ENCODE results near the gene TOR4A.
"Not testable (repeated sequence)": the region's sequence is repeated elsewhere in the genome, so short reads cannot be mapped to it uniquely, and the experiment has no call there.

Gene TOR4A

DNA sequence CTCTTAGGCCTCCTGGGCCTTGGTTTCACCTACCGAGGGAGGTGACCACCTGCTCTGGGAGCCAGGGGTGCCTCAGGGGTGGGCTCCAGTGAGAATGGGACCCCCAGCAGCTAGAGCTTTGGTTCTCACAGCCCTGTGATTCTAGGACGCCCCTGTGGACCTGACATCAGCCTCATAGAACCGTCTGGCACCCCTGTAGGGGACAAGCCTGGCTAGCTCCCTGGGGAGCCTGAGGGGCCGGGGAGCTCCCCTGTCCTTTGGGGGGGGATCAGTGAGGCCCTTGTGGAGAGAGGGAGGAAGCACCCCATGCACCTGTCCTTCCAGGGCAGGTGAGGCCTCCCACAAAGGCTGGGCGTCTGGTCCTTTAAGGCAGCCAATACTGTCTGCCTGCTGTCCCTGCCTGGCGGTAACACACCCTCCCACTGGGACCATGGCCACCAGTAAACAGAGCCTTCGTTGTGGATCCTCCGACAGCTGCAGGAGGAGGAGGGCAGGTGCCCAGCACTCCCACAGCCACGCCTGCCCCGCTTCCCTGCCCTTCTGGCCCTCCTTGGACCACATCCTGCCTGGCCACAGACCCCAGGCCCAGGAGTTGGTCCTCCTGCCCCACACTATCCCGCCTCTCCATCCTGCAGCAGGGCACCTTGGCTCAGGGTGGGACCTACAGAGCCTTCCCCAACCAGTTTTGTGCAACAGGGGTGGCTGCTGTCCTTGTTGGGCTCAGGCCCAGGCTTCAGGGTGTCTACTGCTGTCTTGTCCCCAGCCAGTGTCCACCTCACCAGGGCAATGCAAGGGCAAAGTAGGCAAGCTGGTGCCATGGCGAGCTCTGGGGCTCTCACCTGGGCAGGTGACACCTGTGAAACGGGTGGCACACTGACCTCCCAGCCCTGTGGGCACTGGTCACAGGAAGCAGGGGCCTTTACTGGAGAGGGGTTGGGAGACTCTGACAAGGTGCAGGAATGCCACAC is 39.5 kb upstream of the TOR4A start:
- no peak for DNase-seq (ENCODE audit: extremely low read depth in 1 of 2, low read depth in 1 of 2)

DNA sequence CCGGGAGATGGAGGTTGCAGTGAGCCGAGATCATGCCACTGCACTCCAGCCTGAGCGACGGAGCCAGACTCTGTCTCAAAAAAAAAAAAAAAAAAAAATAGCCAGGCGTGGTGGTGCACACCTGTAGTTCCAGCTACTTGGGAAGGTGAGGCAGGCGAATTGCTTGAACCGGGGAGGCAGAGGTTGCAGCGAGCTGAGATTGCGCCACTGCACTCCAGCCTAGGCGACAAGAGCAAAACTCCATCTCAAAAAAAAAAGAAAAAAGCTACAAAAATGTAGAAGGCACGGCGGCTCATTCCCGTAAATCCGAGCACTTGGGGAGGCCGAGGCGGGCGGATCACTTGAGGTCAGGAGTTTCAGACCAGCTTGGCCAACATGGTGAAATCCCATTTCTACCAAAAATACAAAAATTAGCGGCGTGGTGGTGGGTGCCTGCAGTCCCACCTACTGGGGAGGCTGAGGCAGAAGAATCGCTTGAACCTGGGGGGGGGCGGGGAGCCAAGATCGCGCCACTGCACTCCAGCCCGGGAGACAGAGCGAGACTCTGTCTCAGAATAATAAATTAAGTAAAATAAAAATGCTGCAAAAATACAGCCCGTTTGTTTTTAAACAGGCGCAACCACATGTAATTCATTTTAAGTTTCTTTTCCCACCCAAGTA is 37.9 kb upstream of the TOR4A start:
- not testable (repeated sequence) for DNase-seq (ENCODE audit: extremely low read depth in 1 of 2, low read depth in 1 of 2)

DNA sequence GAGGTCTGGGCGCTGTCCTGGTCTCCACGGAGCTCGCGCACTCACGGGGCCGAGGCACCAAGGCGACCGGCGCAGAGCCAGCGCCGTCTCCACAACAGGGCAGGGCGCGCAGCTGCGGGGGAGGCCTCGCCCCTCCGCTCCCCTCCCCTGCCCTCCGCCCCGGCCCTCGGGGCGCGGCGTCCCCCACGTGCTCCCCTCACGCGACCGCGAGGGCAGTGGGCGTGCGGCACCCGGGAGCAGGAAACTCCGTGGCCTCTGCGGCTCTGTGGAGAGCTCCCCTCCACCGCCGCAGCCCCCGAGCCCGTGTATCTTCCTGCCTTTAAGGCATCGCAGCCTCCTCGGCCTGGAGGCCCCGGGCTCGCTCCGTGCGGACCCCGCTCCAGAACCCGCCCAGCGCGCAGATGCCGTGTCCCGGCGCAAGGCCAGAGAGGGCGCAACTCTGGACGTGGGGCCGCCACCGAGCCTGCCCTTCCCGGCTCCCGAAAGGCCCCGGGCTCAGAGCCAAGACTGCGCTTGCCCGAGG is 37.1 kb upstream of the TOR4A start:
- DNase-seq (ENCODE audit: extremely low read depth in 1 of 2, low read depth in 1 of 2) = peak; percentile 46 to 59

DNA sequence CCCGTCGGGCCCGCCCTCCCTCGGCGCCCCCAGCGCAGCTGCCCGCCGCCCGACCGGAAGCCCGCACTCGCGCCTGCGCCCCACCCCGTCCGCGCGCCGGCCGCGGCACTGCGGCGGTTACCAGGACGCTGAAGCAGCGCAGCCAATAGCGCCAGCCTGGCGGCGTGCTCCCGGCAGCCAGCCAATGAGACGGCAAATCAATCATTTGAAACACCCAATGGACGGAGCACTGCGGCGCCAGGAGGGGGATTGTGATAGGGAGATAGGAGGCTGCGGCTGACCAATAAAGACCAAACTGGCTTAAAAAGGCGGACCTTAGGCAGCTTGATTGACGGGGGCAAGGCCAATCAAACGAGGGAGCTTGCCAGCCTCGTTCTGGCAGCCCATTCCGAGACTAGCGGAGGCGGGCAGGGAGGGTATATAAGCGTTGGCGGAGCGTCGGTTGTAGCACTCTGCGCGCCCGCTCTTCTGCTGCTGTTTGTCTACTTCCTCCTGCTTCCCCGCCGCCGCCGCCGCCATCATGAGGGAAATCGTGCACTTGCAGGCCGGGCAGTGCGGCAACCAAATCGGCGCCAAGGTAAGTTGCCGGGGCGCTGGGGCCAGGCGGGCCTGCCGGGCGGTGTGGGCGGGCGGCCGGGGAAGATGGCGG is 36.6 kb upstream of the TOR4A start, which contains the start of gene TUBB4B:
Gene TUBB4B, plus strand, starts transcription at position 447 of the 649 bp plus-strand sequence. Its CDS starts 74 bp downstream, at position 521.
- peak; percentile 96 to 98 for DNase-seq (ENCODE audit: extremely low read depth in 1 of 2, low read depth in 1 of 2)

DNA sequence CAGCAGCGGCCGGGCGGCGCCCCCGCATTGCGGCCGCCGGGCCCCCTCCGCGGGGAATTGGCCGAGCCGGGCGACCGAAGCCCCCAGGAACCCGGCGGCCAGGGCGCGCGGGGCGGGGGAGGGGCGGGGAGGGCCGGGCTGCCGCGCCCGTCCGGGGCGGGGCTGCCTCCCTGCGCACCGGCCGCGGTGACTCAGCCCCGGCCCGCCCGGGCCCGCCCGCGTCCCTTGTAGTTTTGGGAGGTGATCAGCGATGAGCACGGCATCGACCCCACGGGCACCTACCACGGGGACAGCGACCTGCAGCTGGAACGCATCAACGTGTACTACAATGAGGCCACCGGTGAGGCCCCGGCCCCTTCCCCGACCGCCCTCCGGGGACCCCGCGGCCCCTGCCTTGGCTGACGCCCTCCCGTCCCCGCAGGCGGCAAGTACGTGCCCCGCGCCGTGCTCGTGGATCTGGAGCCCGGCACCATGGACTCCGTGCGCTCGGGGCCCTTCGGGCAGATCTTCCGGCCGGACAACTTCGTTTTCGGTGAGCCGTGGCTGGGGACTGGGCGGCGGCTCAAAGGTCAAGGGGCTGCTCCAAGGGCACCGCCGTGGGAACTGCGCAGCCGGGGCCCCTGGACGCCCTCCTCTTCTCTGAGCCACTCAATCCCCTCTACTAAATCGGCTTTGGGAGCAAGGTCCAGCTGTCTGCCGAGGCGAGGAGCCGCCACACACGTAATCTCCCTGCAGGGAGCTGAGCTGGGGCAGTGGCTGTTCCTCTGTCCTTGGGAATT is 35.8 kb upstream of the TOR4A start:
- peak; percentile 37 to 49 for DNase-seq (ENCODE audit: extremely low read depth in 1 of 2, low read depth in 1 of 2)

DNA sequence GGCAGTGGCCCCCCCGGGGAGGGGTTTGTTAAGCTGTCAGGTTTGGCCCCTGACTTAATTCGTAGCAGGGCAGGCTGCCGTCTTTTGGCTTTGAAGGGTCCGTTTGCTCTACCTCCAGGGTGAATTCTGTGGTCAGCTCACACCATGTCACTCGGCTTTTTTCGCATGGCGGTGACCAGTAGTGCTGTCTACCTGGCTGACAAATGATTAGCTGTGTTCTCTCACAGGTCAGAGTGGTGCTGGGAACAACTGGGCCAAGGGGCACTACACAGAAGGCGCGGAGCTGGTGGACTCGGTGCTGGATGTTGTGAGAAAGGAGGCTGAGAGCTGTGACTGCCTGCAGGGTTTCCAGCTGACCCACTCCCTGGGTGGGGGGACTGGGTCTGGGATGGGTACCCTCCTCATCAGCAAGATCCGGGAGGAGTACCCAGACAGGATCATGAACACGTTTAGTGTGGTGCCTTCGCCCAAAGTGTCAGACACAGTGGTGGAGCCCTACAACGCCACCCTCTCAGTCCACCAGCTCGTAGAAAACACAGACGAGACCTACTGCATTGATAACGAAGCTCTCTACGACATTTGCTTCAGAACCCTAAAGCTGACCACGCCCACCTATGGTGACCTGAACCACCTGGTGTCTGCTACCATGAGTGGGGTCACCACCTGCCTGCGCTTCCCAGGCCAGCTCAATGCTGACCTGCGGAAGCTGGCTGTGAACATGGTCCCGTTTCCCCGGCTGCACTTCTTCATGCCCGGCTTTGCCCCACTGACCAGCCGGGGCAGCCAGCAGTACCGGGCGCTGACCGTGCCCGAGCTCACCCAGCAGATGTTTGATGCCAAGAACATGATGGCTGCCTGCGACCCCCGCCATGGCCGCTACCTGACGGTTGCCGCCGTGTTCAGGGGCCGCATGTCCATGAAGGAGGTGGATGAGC is 35.0 kb upstream of the TOR4A start:
- DNase-seq (ENCODE audit: extremely low read depth in 1 of 2, low read depth in 1 of 2) = no peak

DNA sequence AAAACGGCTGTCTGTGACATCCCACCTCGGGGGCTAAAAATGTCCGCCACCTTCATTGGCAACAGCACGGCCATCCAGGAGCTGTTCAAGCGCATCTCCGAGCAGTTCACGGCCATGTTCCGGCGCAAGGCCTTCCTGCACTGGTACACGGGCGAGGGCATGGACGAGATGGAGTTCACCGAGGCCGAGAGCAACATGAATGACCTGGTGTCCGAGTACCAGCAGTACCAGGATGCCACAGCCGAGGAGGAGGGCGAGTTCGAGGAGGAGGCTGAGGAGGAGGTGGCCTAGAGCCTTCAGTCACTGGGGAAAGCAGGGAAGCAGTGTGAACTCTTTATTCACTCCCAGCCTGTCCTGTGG is 34.3 kb upstream of the TOR4A start:
- DNase-seq (ENCODE audit: extremely low read depth in 1 of 2, low read depth in 1 of 2) = not testable (repeated sequence)

DNA sequence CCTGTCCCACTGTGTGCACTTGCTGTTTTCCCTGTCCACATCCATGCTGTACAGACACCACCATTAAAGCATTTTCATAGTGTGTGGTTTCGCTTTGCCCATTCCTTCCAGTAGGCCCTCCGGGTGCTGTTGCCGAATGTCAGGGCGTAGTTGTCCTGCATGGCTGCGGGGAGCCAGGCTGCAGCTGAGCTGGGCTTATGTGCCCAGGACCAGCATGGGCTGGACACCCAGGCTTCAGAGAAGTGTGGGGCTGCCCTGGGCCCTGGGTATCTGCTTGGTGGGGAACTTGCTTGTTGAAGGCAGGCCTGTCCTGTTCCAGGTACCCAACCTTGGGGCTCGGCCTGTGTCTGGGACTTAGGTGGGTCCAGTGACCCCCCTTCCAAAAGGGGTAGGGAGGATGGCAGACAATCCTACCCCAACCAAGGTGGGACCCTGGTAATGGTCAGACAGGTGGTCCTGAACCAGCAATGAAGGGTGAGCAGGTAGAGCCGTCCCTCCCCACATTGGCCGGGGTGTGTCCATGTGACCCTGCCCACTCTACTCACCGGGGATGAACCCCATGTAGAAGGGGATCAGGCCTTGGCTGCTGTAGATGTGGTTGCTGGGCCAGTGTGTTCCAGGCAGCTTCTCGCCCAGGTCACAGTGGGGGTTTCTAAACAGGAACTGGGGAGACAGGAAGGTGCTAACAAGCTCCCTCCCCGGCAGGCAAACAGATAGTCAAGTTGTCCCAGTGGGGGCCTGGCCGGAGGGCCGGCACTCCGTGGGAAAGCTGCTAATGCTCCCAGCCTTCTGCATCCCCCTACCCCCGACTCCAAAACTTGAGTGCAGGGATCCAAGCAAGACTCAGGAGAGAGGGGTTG is 33.7 kb upstream of the TOR4A start:
- DNase-seq (ENCODE audit: extremely low read depth in 1 of 2, low read depth in 1 of 2) = no peak

DNA sequence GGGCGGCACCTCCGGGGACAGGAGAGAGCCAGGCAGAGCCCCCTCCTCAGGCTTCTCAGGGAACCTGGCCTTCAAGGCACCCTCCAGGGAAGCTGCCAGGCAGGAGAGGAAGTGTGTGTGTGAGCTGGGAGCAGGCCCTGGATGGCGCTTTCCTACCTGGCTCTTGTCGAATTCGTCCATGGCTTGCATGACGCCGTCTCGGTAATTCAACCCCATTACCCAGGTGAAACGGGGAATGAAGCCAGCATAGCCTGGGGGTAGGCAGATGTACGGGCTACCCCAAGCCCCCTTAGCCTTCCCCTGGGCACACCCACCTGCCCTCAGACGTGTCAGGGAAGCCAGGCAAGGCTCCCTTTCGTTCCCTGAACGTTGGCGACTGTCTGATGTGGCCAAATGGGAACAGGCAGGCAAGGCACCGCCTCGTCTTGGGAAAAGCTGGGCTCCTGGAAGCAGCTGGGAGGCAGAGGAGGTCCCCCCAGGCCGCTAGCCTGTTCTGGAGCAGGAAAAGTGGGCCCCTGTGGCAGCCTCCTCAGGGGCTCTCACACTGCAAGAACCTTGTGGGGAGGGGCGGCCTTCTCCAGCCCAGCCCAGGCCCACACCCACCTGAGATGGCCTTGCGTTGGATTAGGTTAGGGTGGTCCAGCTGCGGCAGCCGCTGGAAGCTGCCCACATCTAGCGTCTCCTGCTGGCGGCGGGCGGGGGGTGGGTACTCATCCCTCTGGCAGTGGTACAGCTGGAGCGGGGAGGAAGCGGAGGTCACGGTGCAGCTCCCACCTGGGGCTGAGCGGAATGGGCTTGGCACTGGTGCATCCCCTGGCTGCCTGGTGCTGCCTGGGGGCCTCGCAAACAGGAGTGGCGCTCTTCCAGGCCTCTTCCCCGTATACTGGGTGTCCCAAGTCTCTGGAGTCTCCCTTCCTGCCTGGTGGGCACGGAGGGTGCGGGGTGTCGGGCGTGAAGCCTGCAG is 32.8 kb upstream of the TOR4A start:
- no peak for DNase-seq (ENCODE audit: extremely low read depth in 1 of 2, low read depth in 1 of 2)

DNA sequence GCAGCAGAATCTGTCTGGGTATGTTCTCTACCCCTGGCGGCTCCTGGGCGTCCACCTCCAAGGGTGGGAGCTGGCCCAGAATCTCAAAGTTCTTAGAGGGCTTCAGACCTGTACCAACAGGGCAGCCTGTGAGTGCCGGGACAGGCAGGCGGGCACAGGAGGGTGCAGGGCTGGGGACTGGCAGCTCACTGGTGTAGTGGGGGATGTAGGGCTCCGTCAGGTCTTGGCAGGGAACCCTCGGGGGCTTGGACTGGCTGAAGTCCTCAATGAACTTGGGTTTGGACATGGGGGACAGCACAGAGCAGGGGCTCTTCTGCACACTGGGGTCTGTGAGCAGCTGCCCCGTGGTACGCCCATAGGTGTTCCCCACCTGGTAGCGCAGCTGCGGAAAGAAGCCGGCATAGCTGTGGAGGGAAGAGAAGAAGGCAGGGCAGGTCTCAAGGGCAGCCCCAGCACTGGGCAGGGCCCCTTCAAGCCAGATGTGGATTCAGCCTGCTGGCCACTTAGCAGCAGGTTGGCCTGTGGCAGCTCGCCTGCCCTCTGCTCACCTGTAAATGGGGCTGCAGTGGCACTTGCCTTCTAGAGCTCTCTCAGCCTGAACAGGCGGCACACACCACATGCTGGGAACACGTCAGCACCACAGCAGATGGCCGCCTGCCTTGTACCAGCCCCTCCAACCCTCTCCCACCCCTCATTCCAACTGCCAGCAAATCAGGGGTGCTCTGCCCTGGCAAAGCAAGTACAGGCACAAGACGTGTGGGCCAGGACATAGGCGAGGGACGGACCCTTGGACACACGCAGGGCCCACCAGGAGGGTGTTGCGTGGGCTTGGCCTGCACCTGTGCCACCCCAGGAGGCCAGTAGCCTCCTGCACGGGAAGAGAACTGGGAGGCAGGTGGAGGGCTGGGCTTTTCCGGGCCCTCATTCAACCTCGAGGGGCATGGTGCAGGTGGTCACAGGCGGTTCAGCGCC is 31.8 kb upstream of the TOR4A start:
- DNase-seq (ENCODE audit: extremely low read depth in 1 of 2, low read depth in 1 of 2) = no peak

DNA sequence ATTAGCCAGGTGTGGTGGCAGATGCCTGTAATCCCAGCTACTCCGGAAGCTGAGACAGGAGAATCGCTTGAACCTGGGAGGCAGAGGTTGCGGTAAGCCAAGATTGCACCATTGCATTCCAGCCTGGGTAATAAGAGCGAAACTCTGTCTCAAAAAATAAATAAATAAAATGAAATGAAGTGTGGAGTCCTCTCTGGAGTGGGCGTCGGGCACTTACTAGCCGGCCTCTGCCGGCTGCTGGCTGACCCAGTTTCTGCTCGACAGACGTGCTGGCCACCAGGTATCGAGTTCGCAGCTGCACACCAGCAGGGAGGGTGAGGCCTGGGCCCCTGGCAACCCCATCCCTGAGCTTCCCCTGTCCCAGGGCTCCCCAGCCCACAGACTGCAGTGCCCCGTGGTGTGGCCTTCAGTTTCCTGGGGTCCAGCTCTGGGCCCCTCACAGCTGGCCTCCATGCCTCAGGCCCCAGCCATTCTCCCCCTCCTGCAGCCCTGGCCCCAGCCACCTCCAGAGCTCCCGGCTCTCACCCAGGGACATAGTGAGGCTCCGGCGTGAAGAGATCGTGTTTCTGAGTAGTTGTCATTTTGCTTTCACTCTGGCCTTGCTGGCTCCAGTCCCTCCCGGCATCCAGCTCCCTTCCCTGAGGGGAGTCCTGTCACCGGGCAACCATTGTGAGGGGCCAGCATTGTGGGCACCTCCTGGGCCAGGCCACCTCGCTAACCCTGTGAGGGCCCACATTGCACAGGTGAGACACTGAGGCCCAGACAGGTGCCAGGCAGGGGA is 30.2 kb upstream of the TOR4A start:
- no peak for DNase-seq (ENCODE audit: extremely low read depth in 1 of 2, low read depth in 1 of 2)

DNA sequence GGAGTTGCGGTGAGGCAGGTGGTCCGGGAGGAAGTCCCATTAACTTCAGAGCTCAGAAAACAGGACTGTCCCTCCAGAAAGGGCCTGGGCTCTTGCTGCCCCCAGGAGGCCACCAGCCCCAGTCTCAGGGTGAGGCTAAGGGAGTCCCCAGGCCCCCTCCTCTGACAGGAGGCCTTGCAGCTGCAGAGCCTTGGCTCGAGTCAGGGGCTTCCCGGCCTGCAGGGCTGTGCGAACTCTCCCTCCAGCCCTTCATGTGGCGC is 29.7 kb upstream of the TOR4A start:
- DNase-seq (ENCODE audit: extremely low read depth in 1 of 2, low read depth in 1 of 2) = no peak

DNA sequence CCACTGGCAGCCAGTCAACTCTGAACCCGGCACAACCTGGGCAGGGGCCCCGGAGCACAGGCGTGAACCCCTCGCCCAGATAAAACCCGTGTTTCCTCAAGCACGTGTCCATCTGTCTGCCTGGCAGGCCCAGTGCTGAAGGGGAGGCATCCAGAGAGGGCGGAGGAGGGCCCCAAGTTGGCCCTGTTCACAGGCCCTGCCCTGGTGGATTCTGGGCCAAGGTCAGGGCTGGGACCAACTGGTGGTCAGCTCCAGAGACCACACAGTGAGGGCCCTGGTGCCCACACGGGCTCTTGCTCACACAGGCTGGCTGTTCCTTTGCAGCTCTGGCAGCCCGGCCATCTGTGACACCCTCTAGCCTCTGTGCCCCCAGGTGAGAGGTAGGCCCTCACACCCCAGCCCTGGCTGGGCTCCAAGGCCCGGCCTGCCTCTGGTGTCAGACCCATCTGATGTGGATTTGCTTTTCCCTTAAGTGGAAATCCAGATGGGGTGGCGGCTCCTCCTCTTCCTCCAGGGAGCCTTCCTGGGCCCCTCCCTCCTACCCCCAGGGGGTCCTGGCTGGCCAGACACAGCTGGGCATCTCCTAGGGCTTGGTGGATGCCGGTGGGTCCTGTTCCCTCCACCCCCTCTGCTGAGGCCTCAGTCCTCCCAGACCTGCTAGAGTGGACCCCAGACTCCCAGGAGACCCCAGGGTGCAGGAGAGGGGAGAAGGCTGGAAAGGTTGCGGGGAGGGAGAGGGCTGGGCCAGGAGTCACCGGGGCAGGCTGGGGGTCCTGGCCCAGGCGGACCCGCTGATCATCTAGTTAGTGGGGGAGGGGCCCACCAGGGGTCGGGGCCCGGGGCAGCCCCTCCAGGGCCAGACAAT is 27.0 kb upstream of the TOR4A start:
- DNase-seq (ENCODE audit: extremely low read depth in 1 of 2, low read depth in 1 of 2) = no peak

DNA sequence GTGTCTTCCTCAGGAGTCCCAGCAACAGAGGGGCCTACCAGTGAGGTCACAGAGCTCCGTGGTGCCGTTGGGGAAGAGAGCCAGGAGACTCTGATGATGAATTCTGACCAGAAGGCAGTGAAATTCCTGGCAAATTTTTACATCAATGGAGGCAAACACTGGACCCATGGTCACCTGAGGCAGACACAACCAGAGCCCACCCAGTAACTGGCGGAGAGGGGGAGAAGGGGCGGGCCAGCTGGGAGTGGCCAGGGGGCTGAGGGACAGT is 26.4 kb upstream of the TOR4A start, which contains the start of gene STPG3:
Gene STPG3, plus strand, starts transcription at position 93 of the 268 bp plus-strand sequence. Its CDS starts 1 bp downstream, at position 94.
- DNase-seq (ENCODE audit: extremely low read depth in 1 of 2, low read depth in 1 of 2) = no peak

All from stimulated activated CD8-positive, alpha-beta memory T cell treated with anti-CD3 and anti-CD28 coated beads, Interleukin-7, amount 100 ng/mL, for 48 hours (primary cell).